ENCODE measurements around the gene KIAA1328.

DNA sequence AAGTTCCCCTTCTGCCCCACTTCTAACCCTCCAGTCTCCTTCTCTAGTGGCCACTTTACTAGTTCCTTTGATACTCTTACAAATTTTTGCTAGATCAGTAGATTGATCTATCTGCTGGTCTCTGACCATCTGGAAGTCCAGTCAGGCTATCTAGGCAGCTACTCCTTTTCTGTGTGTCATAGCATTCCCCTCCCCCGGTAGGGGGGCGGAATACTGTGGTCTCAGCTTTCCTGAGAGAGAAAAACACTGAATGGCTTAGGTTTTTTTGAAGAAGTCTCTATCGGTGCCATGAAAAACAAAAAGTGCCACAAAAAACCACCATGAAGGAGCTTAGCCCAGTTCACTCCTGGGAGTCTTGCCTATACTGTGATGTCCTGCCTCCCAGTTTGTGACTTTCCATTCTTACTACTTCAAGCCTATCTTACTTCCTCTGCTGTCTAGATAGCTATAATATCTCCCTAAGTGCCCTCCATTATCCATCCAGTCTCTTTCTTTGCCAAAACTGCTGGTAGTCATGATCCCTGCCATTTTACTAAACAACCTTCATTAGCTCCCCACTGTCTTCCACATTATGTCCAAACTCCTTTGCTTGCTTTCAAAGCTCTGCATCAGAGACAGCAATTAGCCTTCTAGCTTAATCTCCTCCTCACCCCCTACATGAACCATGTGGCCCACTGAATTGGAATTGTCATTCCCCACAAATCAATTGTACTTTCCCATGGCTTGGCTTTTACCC is 30.0 kb upstream of the KIAA1328 start:
- TF ChIP-seq, protein P1, sequence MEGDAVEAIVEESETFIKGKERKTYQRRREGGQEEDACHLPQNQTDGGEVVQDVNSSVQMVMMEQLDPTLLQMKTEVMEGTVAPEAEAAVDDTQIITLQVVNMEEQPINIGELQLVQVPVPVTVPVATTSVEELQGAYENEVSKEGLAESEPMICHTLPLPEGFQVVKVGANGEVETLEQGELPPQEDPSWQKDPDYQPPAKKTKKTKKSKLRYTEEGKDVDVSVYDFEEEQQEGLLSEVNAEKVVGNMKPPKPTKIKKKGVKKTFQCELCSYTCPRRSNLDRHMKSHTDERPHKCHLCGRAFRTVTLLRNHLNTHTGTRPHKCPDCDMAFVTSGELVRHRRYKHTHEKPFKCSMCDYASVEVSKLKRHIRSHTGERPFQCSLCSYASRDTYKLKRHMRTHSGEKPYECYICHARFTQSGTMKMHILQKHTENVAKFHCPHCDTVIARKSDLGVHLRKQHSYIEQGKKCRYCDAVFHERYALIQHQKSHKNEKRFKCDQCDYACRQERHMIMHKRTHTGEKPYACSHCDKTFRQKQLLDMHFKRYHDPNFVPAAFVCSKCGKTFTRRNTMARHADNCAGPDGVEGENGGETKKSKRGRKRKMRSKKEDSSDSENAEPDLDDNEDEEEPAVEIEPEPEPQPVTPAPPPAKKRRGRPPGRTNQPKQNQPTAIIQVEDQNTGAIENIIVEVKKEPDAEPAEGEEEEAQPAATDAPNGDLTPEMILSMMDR (IDR thresholded peaks at IDR 0.05), result no peak
- no peak for TF ChIP-seq POLR2A (IDR thresholded peaks at IDR 0.05)
